Skeletal muscle tissue (tissue), 4 donors: ENCODE data around the gene ZNF771. TPM values are rescaled to one million over a fixed set of nuclear protein-coding genes. Genes with fewer than 3 reads are reported as not detected.
A peak's percentile ranks its signal among the peaks of the same experiment; 100 is the strongest.

ENCODE experiments used
- H3K27ac ChIP-seq: one replicate; pipeline ENCODE4 v1.7.0; 2013; ENCODE audit warnings: mild to moderate bottlenecking, low read depth, low read length, inconsistent platforms
- H3K27me3 ChIP-seq, 3 donors: one replicate each; pipeline ENCODE4 v1.7.0; 2013; ENCODE audit warnings: low read length in 3 of 3; ENCODE audit not compliant: control insufficient read depth in 3 of 3, insufficient read depth in 3 of 3
- H3K36me3 ChIP-seq, 3 donors: one replicate each; pipeline ENCODE4 v1.7.0; 2013; ENCODE audit warnings: low read length in 3 of 3; ENCODE audit not compliant: control insufficient read depth in 3 of 3, insufficient read depth in 3 of 3
- H3K4me1 ChIP-seq, 3 donors: one replicate each; pipeline ENCODE4 v1.7.0; 2013; ENCODE audit warnings: low read length in 3 of 3, mild to moderate bottlenecking in 3 of 3; ENCODE audit not compliant: control insufficient read depth in 3 of 3, insufficient read depth in 3 of 3
- H3K4me3 ChIP-seq, 3 donors: one replicate each; pipeline ENCODE4 v1.7.0; 2013; ENCODE audit warnings: low read length in 3 of 3
- H3K9ac ChIP-seq, 3 donors: one replicate each; pipeline ENCODE4 v1.7.0; 2013; ENCODE audit warnings: low read length in 3 of 3, mild to moderate bottlenecking in 3 of 3, moderate library complexity in 2 of 3, low read depth in 1 of 3
- H3K9me3 ChIP-seq, 3 donors: one replicate each; pipeline ENCODE4 v1.7.0; 2013; ENCODE audit warnings: low read length in 3 of 3; ENCODE audit not compliant: control insufficient read depth in 3 of 3
- total RNA-seq: library from RNA; depleted of rRNA; stranded (reverse); fragments of >200 nt; gene quantifications from one replicate; pipeline ENCODE4 v1.2.3, GENCODE V29; 2014
- donor health status: Osteomylitis.

The ZNF771 gene
- total RNA-seq, 1 donor from 2014 or later, result 5.2 TPM

DNA sequence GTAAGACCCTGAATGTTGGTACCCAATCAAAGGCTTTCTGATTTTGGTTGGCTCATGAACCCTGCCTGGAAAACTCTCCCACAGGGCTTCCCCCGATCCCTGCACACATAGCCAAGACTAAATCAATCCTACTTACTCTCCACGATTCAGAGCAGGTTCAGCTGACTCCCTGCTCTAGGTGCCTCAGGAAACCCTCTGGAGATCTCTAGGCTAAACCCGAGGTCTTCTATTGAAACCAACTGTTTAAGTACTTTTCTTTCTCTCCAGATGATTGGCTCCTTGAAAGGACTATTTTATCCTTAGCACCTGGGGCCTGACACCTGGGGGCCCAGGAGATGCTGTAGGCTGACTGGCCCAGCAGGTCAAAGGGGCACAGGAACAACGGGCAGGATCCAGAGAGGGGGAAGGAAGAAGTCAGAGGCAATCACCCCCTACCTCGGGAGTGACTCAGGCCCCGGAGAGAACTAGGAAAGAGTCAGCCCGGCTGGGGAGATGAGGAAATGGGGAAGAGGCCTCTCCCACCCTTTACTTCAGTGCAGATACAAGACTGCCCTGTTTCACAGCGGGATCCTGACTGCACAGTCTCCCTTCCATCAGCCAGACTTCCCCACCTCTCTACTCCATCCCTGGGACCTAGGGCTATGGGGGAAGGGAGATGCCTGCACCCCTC, 39.1 kb upstream of the ZNF771 start:
- Histone ChIP-seq H3K4me1 (peaks cover 38 to 64% (median 48%) of the 10 kb centered on the region in 3 donors), H3K27ac (peak overlapping the region; percentile 69), H3K27me3 (no peaks in the 10 kb centered on the region), H3K9me3 (no peaks in the 10 kb centered on the region), H3K36me3 (peaks cover 11 to 15% (median 12%) of the 10 kb centered on the region in 3 donors), H3K4me3 (peak overlapping the region; percentile 85 to 93 (median 88)), H3K9ac (peak overlapping the region; percentile 85 to 91 (median 89))

- H3K4me1 ChIP-seq, result peaks cover 41 to 64% (median 48%) of the 10 kb centered on the region in 3 donors
- H3K36me3 ChIP-seq, result peaks cover 10 to 14% (median 11%) of the 10 kb centered on the region in 3 donors
- peak overlapping the region; percentile 85 to 91 (median 89) for H3K9ac ChIP-seq
- peak overlapping the region; percentile 69 for H3K27ac ChIP-seq
- H3K4me3 ChIP-seq, result peak overlapping the region; percentile 85 to 93 (median 88)
- H3K9me3 ChIP-seq, result no peaks in the 10 kb centered on the region
- no peaks in the 10 kb centered on the region for H3K27me3 ChIP-seq
Measured at GRCh38 chr16:30368792-30369090, 38.7 kb upstream of the ZNF771 start.

DNA sequence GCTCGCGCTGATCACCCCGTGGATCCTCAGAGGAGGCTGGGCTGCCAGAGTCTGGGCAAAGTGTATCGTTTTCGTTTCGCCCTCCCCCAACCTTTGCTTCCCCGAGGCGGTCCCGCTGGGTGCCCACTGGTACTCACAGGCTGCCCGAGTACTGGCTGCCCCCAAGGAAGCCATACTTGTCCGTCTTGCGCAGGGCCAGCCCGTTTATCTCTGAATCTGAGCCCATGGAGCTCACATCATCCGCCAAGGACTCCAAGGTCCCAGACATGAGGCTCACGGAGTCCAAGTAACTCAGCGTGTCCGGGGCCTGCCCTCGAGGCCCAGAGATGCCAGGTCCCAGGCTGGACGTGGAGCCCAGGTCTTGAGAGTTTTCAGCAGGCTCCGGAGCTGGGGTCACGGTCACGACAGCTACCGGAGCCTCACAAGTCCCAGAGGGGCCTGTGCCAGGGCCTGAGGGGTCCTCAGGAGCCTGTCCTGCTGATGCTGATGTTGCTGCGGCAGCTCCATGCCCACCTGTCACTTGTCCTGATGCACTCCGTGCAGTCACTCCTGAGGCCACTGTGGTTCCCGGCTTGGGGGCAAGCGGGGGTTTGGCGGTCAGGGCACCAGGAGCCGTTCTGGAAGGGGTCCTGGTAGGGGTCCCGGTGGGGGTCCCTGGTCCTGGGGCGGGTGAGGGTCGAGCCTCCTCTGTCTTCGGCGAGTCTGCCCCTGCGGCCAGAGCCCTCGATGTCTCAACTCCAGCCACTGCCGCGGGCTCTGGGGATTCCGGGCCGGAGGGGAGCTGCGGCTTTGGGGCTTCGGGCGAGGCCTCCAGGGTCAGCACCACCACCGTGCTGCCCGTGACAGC, 38.1 kb upstream of the ZNF771 start:
- Histone ChIP-seq H3K4me3 (peak overlapping the region; percentile 85 to 93 (median 88)), H3K4me1 (peaks cover 45 to 68% (median 48%) of the 10 kb centered on the region in 3 donors)

DNA sequence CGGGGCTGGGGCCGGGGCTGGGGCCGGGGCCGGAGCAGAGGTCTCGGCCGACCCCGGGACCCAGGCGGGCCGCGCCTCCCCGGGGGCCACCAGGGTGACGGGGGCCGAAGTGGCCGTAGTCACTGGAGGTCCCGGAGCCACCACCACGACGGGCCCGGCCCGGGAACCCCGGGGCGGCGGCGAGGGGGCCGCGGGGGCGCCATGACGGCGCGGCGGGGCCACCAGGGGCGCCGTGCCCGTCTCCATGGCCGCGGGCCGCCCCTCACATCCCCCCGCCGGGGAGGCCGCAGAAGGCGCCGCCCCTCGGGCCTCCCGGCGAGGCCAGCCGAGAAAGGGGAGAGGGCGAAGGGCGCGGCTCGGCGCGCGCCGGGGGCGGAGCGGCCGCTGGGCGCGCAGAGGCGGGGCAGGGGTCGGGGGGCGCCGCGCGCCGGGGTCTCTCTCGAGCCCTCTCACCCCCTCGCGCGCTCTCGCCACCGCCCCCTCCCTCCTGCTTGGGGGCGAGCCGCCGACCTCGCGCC, 37.4 kb upstream of the ZNF771 start:
- H3K4me1 ChIP-seq, result peaks cover 44 to 66% (median 51%) of the 10 kb centered on the region in 3 donors
- no peaks in the 10 kb centered on the region for H3K27me3 ChIP-seq
- H3K36me3 ChIP-seq, result peaks cover 5 to 6% (median 6%) of the 10 kb centered on the region in 3 donors
- peak overlapping the region; percentile 100 for H3K27ac ChIP-seq
- no peaks in the 10 kb centered on the region for H3K9me3 ChIP-seq
- H3K9ac ChIP-seq, result peak overlapping the region in 2 of 3 donors; percentile 89 to 91
- H3K4me3 ChIP-seq, result peak overlapping the region; percentile 85 to 93 (median 88)

More for the DNA sequence above, 38.1 kb upstream of the ZNF771 start:
- Histone ChIP-seq H3K27me3 (no peaks in the 10 kb centered on the region), H3K9ac (peak overlapping the region; percentile 85 to 91 (median 89)), H3K36me3 (peaks cover 10 to 13% (median 11%) of the 10 kb centered on the region in 3 donors), H3K27ac (peak overlapping the region; percentile 69), H3K9me3 (no peaks in the 10 kb centered on the region)

- H3K4me3 ChIP-seq, result peak within 1 kb of the TSS; percentile 85 to 93 (median 88)
- peak within 1 kb of the TSS; percentile 100 for H3K27ac ChIP-seq
- peaks cover under 1 to 5% (median under 1%) of the 10 kb centered on the region in 3 donors for H3K36me3 ChIP-seq
- H3K4me1 ChIP-seq, result peaks cover 38 to 60% (median 48%) of the 10 kb centered on the region in 3 donors
- no peaks in the 10 kb centered on the region for H3K27me3 ChIP-seq
- peak within 1 kb of the TSS; percentile 88 to 91 (median 89) for H3K9ac ChIP-seq
- no peaks in the 10 kb centered on the region for H3K9me3 ChIP-seq
Measured at GRCh38 chr16:30370456-30371247, 36.8 kb upstream of the ZNF771 start, which contains the start of gene TBC1D10B. TBC1D10B (minus strand) TSS chr16:30370494; CDS start chr16:30370183, 311 bp downstream.

GRCh38 chr16:30371248-30371816, 36.1 kb upstream of the ZNF771 start:
- Histone ChIP-seq H3K4me1 (peaks cover 38 to 64% (median 48%) of the 10 kb centered on the region in 3 donors), H3K27ac (peak overlapping the region; percentile 100), H3K36me3 (peaks cover 7% of the 10 kb centered on the region in 3 donors), H3K4me3 (peak overlapping the region; percentile 73 to 80 (median 76)), H3K9ac (peak overlapping the region; percentile 83 to 88 (median 87)), H3K9me3 (no peaks in the 10 kb centered on the region), H3K27me3 (no peaks in the 10 kb centered on the region)

- H3K9me3 ChIP-seq, result no peaks in the 10 kb centered on the region
- H3K4me3 ChIP-seq, result peak overlapping the region; percentile 73 to 80 (median 76)
- H3K36me3 ChIP-seq, result peaks cover 10 to 11% (median 11%) of the 10 kb centered on the region in 3 donors
- peak overlapping the region; percentile 83 to 88 (median 87) for H3K9ac ChIP-seq
- peak overlapping the region; percentile 100 for H3K27ac ChIP-seq
- H3K27me3 ChIP-seq, result no peaks in the 10 kb centered on the region
- H3K4me1 ChIP-seq, result peaks cover 38 to 62% (median 43%) of the 10 kb centered on the region in 3 donors
Measured at GRCh38 chr16:30372038-30372712, 35.2 kb upstream of the ZNF771 start.

GRCh38 chr16:30372725-30373124, 34.7 kb upstream of the ZNF771 start:
- Histone ChIP-seq H3K27ac (peak overlapping the region; percentile 100), H3K4me1 (peaks cover 35 to 60% (median 40%) of the 10 kb centered on the region in 3 donors), H3K9me3 (no peaks in the 10 kb centered on the region), H3K36me3 (peaks cover 10 to 13% (median 11%) of the 10 kb centered on the region in 3 donors), H3K9ac (peak overlapping the region; percentile 45 to 87 (median 60)), H3K4me3 (peak overlapping the region; percentile 33 to 73 (median 47)), H3K27me3 (no peaks in the 10 kb centered on the region)
